ENCODE results near the gene DCUN1D2. TPM values are rescaled to one million over a fixed set of nuclear protein-coding genes. Genes with fewer than 3 reads are reported as not detected.
A peak's percentile ranks its signal among the peaks of the same experiment; 100 is the strongest.
"Not testable (repeated sequence)": the region's sequence is repeated elsewhere in the genome, so short reads cannot be mapped to it uniquely, and the experiment has no call there.

Gene DCUN1D2
- total and polyA plus RNA-seq, 8 donors = 7.3 to 43.0 (median 21.7) TPM

- Histone ChIP-seq H3K4me1 (no peaks in the 10 kb centered on the region), H3K9me3 (no peaks in the 10 kb centered on the region), H3K27me3 (no peaks in the 10 kb centered on the region), H3K27ac (no peak overlapping the region), H3K4me3 (no peak overlapping the region), H3K36me3 (peaks cover 14 to 96% (median 78%) of the 10 kb centered on the region in 4 donors)
- intact Hi-C loops (cut with DNase I; ENCODE audit: low total_unique reads) = no loop called here
- 77 to 87% (median 80%) methylated on average over 10 of the region's 10 CpGs for WGBS, 5 donors
- no peak for TF ChIP-seq CTCF (IDR thresholded peaks at IDR 0.05)
- peak in 1 of 3 donors; percentile 7 for TF ChIP-seq POLR2AphosphoS5 (IDR thresholded peaks at IDR 0.05)
- no peak for TF ChIP-seq EP300 (IDR thresholded peaks at IDR 0.05)
- TF ChIP-seq POLR2A (IDR thresholded peaks at IDR 0.05) = no peak
- DNase-seq = no peak
Measured at GRCh38 chr13:113474179-113474578, 16.3 kb downstream of the DCUN1D2 start.

GRCh38 chr13:113472355-113473025 is 18.0 kb downstream of the DCUN1D2 start:
- TF ChIP-seq POLR2AphosphoS5 (IDR thresholded peaks at IDR 0.05) = no peak
- H3K36me3 ChIP-seq = peaks cover 8 to 92% (median 79%) of the 10 kb centered on the region in 4 donors
- intact Hi-C loops (cut with DNase I; ENCODE audit: low total_unique reads) = no loop called here
- no peaks in the 10 kb centered on the region for H3K4me1 ChIP-seq
- no peaks in the 10 kb centered on the region for H3K9me3 ChIP-seq
- DNase-seq = no peak
- 89 to 94% (median 93%) methylated on average over 27 to 28 of the region's 28 CpGs for WGBS, 5 donors
- no peaks in the 10 kb centered on the region for H3K27me3 ChIP-seq
- H3K4me3 ChIP-seq = no peak overlapping the region
- peak overlapping the region in 1 of 5 donors; percentile 46 for H3K27ac ChIP-seq

- H3K27me3 ChIP-seq = no peaks in the 10 kb centered on the region
- H3K4me3 ChIP-seq = no peak overlapping the region
- no peak for TF ChIP-seq EP300 (IDR thresholded peaks at IDR 0.05)
- TF ChIP-seq POLR2AphosphoS5 (IDR thresholded peaks at IDR 0.05) = no peak
- TF ChIP-seq CTCF (IDR thresholded peaks at IDR 0.05) = no peak
- TF ChIP-seq POLR2A (IDR thresholded peaks at IDR 0.05) = no peak
- intact Hi-C loops (cut with DNase I; ENCODE audit: low total_unique reads) = no loop called here
- H3K4me1 ChIP-seq = no peaks in the 10 kb centered on the region
- no peak overlapping the region for H3K27ac ChIP-seq
- no peak for DNase-seq
- H3K9me3 ChIP-seq = no peaks in the 10 kb centered on the region
- peaks cover 13 to 92% (median 81%) of the 10 kb centered on the region in 4 donors for H3K36me3 ChIP-seq
- WGBS, 5 donors = 81 to 86% (median 83%) methylated on average over 11 of the region's 11 CpGs
Measured at GRCh38 chr13:113471844-113472243, 18.7 kb downstream of the DCUN1D2 start.

GRCh38 chr13:113470635-113471163 is 19.8 kb downstream of the DCUN1D2 start:
- H3K9me3 ChIP-seq; H3K4me3 ChIP-seq; DNase-seq; intact Hi-C loops (cut with DNase I; ENCODE audit: low total_unique reads); H3K27ac ChIP-seq; H3K4me1 ChIP-seq; H3K27me3 ChIP-seq: not testable (repeated sequence)
- H3K36me3 ChIP-seq = peaks cover 13 to 87% (median 74%) of the 10 kb centered on the region in 4 donors
- 86 to 100% (median 98%) methylated on average over 3 to 4 of the region's 4 CpGs for WGBS, 5 donors

GRCh38 chr13:113470073-113470472 is 20.4 kb downstream of the DCUN1D2 start:
- 94 to 98% (median 96%) methylated on average over 10 of the region's 10 CpGs for WGBS, 5 donors

More at GRCh38 chr13:113470073-113470472, 20.4 kb downstream of the DCUN1D2 start:
- Histone ChIP-seq H3K9me3 (no peaks in the 10 kb centered on the region), H3K4me3 (no peak overlapping the region), H3K36me3 (peaks cover 13 to 80% (median 69%) of the 10 kb centered on the region in 4 donors), H3K27me3 (no peaks in the 10 kb centered on the region), H3K4me1 (no peaks in the 10 kb centered on the region), H3K27ac (no peak overlapping the region)
- intact Hi-C loops (cut with DNase I; ENCODE audit: low total_unique reads) = no loop called here
- DNase-seq = no peak
- TF ChIP-seq POLR2AphosphoS5 (IDR thresholded peaks at IDR 0.05) (no peak), POLR2A (IDR thresholded peaks at IDR 0.05) (no peak), CTCF (IDR thresholded peaks at IDR 0.05) (no peak), EP300 (IDR thresholded peaks at IDR 0.05) (no peak)
